ENCODE results near the gene FHL5.
A peak's percentile ranks its signal among the peaks of the same experiment; 100 is the strongest.
"Not testable (repeated sequence)": the region's sequence is repeated elsewhere in the genome, so short reads cannot be mapped to it uniquely, and the experiment has no call there.

The FHL5 gene

GRCh38 chr6:96621983-96622382, 59.1 kb downstream of the FHL5 start:
- no peak for DNase-seq (ENCODE audit: extremely low read depth, low read depth)
- no peak for TF ChIP-seq CTCF (IDR thresholded peaks at IDR 0.05; ENCODE audit: low read depth, low read length, missing control alignments)
- H3K4me3 ChIP-seq (replicated peaks; ENCODE audit: low read depth, low read length): no peak overlapping the region

- DNase-seq (ENCODE audit: extremely low read depth, low read depth): no peak
- H3K4me3 ChIP-seq (replicated peaks; ENCODE audit: low read depth, low read length): no peak overlapping the region
- TF ChIP-seq CTCF (IDR thresholded peaks at IDR 0.05; ENCODE audit: low read depth, low read length, missing control alignments): no peak
These were observed 62.0 kb downstream of the FHL5 start for GRCh38 chr6:96624957-96625356.

GRCh38 chr6:96626759-96627364, 63.9 kb downstream of the FHL5 start:
- DNase-seq (ENCODE audit: extremely low read depth, low read depth): peak; percentile 5
- TF ChIP-seq CTCF (IDR thresholded peaks at IDR 0.05; ENCODE audit: low read depth, low read length, missing control alignments): peak; percentile 9
- no peak overlapping the region for H3K4me3 ChIP-seq (replicated peaks; ENCODE audit: low read depth, low read length)

GRCh38 chr6:96631248-96631647, 68.3 kb downstream of the FHL5 start:
- no peak for TF ChIP-seq CTCF (IDR thresholded peaks at IDR 0.05; ENCODE audit: low read depth, low read length, missing control alignments)
- H3K4me3 ChIP-seq (replicated peaks; ENCODE audit: low read depth, low read length): no peak overlapping the region
- DNase-seq (ENCODE audit: extremely low read depth, low read depth): no peak

GRCh38 chr6:96637979-96638378, 75.1 kb downstream of the FHL5 start:
- not testable (repeated sequence) for H3K4me3 ChIP-seq (replicated peaks; ENCODE audit: low read depth, low read length); DNase-seq (ENCODE audit: extremely low read depth, low read depth)

- no peak for DNase-seq (ENCODE audit: extremely low read depth, low read depth)
- no peak overlapping the region for H3K4me3 ChIP-seq (replicated peaks; ENCODE audit: low read depth, low read length)
- no peak for TF ChIP-seq CTCF (IDR thresholded peaks at IDR 0.05; ENCODE audit: low read depth, low read length, missing control alignments)
These were observed 82.2 kb downstream of the FHL5 start for GRCh38 chr6:96645106-96645505.

GRCh38 chr6:96649926-96650325, 87.0 kb downstream of the FHL5 start:
- DNase-seq (ENCODE audit: extremely low read depth, low read depth): no peak
- no peak overlapping the region for H3K4me3 ChIP-seq (replicated peaks; ENCODE audit: low read depth, low read length)
- no peak for TF ChIP-seq CTCF (IDR thresholded peaks at IDR 0.05; ENCODE audit: low read depth, low read length, missing control alignments)

Measured in HFF-Myc (cell line).